GM12865 (cell line): Measurements from ENCODE around the gene MAB21L4.

Experiments used
- DNase-seq: peaks from one replicate; pipeline ENCODE4 v3.0.0; 2010; ENCODE audit warnings: low read depth
- H3K4me3 ChIP-seq: 2 replicates; pipeline ENCODE4 v1.5.1; 2011; ENCODE audit warnings: mild to moderate bottlenecking, low read depth, low read length, control low read depth
- CTCF ChIP-seq: IDR thresholded peaks from 2 replicates; pipeline ENCODE4 v1.5.1; 2011; ENCODE audit warnings: low read length, control low read depth, low read depth, inconsistent platforms; ENCODE audit not compliant: insufficient read depth; ENCODE audit errors: missing control alignments

The MAB21L4 gene

GRCh38 chr2:240890691-240891090 is 5.3 kb downstream of the MAB21L4 start:
- no peak overlapping the region for H3K4me3 ChIP-seq
- TF ChIP-seq CTCF, result no peak
- no peak for DNase-seq

- TF ChIP-seq CTCF, result no peak
- H3K4me3 ChIP-seq, result no peak overlapping the region
- DNase-seq, result no peak
These were observed 6.1 kb downstream of the MAB21L4 start for GRCh38 chr2:240889601-240890560.

DNA sequence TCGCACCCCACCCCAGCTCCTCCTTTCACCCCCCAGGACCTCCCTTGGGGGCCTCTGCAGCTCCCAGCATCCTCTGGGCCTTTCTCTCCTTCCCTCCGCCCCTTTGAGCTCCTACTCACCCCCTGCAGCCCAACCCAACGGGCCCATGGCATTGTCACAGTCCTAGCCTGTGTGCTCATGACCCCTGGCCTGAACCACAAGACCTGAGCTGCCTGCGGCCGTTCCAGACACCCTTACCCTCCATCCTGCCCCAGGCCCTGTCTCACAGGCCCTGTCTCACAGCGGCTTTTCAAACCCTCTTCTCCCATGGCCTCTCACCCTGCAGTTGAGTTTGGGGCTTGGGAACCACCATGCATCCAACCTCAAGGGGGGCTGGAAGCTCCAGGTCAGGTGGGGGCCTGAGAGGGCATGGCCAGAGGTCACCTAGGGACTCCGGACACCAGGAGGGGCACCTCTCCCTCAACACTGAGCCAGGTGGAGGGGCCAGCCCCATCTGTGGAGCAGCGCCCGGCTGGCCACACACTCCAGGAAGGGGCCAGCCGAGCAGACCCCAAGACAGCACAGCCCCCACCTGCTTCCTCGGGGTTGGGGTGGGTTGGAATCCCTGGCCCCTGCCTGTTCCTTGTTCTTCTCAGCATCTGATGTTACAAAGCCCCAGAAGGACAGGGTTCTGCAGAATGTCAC is 6.9 kb downstream of the MAB21L4 start:
- no peak for DNase-seq

DNA sequence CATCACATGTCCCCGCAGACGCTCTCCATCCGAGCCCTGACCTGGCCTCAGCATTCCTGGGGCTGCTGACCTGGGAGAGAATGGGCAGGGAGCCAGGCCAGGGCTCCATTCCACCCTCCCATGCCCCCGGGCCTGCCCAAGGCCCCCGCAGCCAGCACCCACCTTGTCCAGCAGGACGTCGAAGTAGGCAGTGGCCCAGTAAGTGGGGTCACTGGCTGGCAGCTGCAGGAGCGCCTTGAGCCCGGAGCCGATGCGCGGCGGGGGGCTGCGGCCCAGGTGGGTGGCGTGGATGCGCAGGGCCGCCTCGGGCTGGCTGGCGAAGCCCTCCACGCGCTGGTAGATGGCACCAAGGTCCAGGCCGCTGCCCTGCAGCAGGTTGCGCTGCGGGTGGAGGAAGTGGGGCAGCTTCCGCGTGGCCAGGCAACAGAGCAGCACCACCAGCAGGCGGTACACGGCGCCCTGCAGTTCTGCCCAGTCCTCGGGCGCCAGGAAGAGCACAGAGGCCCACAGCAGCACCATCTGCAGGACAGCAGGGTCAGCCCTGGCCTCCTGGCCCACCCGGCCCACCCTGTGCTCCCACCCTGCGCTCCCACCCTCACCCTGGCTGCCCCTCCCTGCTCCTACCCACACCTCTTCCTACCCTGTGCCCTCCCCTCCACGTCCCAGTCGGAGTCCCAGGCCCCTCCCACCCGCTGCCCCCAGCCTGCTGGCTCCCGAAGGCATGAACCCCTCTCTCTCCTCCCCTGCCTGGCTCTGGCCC is 7.6 kb downstream of the MAB21L4 start:
- no peak for TF ChIP-seq CTCF
- DNase-seq, result no peak
- H3K4me3 ChIP-seq, result no peak overlapping the region

More for the DNA sequence above, 6.9 kb downstream of the MAB21L4 start:
- no peak overlapping the region for H3K4me3 ChIP-seq
- no peak for TF ChIP-seq CTCF

DNA sequence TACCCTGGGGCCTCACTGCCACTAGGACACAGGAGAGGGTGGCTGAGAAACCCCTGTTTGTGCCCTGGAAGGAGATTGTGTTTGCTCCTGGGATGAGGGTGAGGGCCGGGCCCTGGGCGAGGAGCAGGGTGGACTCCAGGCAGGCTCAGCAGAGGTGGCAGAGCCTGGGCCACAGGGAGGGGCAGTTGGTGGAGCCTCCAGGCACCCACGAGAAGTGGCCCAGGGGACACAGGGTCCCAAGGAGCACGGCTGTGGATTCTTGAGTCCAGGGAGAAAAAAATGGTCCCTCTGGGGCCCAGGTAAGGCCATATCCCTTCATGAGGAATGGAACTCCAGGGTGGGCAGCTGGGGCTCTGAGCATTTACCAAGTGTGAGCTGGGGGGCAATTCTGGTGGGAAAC is 8.3 kb downstream of the MAB21L4 start:
- H3K4me3 ChIP-seq, result no peak overlapping the region
- no peak for DNase-seq
- TF ChIP-seq CTCF, result no peak

DNA sequence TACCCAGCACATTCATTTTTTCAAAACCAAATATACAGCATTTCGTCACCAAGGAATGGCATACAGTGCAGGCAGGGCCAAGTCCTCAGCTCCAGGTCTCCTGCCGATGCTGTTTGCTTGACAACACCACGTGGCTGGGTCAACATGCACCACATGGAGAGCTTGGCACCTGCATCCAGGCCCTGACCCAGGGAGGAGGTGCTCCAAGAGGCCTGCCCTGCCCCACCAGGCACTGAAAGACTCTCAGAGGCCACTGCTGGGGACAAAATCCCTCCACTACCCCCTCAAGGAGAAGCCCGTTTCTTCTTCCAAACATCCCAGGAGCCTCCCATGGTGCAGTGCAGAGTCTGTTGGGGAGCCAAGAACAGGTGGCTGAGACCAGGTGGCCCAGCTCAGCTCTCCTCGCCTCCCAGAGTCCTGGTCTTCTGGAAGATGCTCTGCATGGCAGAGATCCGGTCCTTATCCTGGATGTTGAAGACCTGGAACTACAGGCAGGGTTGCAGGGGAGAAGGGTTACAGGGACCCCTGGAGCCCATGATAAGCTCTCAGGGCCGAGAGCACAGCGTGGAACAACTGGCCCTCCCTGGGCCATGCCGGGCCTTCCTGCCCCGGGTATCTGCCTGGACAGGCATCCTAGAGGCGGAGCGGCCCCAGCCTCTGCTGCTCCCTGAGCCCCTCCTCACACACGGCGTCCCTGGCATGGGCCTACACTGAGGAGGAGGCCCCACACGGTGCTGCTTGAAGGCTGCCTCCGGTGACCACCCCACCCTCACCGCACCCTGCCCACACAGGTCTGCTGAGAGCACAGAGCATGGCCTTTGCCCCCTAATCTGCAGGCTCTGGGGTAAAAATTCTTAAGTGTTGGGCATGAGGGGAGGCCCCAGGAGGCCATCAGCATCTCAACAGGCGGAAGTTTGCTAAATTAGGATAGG is 9.0 kb downstream of the MAB21L4 start:
- no peak for TF ChIP-seq CTCF
- H3K4me3 ChIP-seq, result no peak overlapping the region
- no peak for DNase-seq
